GM06990 (cell line): ENCODE results near the gene HMCN1.

ENCODE experiments used
- DNase-seq: peaks from one replicate; pipeline ENCODE4 v3.0.0-alpha.2; 2011; ENCODE audit not compliant: insufficient read length; ENCODE audit errors: extremely low read depth
- H3K27me3 ChIP-seq: replicated peaks from 2 replicates; pipeline ENCODE4 v1.6.0; 2011; ENCODE audit warnings: low read length; ENCODE audit not compliant: control insufficient read depth, insufficient read depth
- H3K36me3 ChIP-seq: 2 replicates; pipeline ENCODE4 v1.5.1; 2011; ENCODE audit warnings: low read length; ENCODE audit not compliant: control insufficient read depth, insufficient read depth
- H3K4me3 ChIP-seq: replicated peaks from 2 replicates; pipeline ENCODE4 v1.5.1; 2011; ENCODE audit warnings: low read depth, mild to moderate bottlenecking, control low read depth, low read length
- TF ChIP-seq, protein P1 (sequence below): IDR thresholded peaks from 2 replicates; pipeline ENCODE4 v1.5.1; 2011; ENCODE audit warnings: low read length, control low read depth, mild to moderate bottlenecking, inconsistent platforms; ENCODE audit not compliant: insufficient read depth, poor library complexity, severe bottlenecking

The HMCN1 gene

DNA sequence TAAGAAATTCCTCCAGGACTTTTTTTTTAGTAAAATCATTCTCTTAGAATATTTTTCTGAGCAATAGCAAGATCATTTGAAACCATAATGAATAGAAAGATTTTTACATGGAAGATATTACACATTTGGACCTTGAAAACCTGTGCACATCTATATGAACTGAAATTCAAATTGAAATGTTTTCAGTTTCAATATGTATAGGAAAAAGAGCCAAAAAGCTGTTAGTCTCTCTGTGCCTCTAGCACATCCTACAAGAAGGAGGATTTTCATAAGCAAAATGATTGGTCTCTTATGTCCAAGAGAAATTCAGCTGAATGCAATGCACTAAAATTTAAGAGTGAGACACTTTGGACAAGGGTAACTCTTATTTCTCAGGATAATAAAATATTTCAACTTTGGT lies 8.2 kb downstream of the HMCN1 start:
- no peak overlapping the region for H3K4me3 ChIP-seq
- TF ChIP-seq, protein P1, sequence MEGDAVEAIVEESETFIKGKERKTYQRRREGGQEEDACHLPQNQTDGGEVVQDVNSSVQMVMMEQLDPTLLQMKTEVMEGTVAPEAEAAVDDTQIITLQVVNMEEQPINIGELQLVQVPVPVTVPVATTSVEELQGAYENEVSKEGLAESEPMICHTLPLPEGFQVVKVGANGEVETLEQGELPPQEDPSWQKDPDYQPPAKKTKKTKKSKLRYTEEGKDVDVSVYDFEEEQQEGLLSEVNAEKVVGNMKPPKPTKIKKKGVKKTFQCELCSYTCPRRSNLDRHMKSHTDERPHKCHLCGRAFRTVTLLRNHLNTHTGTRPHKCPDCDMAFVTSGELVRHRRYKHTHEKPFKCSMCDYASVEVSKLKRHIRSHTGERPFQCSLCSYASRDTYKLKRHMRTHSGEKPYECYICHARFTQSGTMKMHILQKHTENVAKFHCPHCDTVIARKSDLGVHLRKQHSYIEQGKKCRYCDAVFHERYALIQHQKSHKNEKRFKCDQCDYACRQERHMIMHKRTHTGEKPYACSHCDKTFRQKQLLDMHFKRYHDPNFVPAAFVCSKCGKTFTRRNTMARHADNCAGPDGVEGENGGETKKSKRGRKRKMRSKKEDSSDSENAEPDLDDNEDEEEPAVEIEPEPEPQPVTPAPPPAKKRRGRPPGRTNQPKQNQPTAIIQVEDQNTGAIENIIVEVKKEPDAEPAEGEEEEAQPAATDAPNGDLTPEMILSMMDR = no peak
- DNase-seq = no peak
- no peaks in the 10 kb centered on the region for H3K27me3 ChIP-seq
- no peaks in the 10 kb centered on the region for H3K36me3 ChIP-seq

DNA sequence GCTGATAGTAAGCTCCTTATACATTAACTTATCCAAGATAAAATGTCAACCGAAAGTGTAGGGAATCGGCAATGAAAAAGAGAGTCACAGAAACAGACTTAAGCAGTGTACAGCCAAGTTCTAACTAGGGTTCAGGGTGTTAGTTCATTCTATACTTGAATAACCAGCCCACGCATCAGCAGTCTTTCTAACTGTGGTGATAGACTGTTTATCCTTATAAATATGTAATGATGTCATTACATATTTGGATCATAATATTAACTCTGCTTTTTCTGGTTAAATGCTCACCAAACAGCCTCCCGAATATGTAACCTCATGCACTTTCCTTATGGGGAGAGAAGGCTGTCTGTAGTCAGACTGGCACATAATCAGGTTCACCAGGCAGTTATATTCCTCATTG lies 11.0 kb downstream of the HMCN1 start:
- no peak overlapping the region for H3K4me3 ChIP-seq
- DNase-seq = no peak
- H3K36me3 ChIP-seq = no peaks in the 10 kb centered on the region
- H3K27me3 ChIP-seq = no peaks in the 10 kb centered on the region
- TF ChIP-seq, protein P1 = no peak

DNA sequence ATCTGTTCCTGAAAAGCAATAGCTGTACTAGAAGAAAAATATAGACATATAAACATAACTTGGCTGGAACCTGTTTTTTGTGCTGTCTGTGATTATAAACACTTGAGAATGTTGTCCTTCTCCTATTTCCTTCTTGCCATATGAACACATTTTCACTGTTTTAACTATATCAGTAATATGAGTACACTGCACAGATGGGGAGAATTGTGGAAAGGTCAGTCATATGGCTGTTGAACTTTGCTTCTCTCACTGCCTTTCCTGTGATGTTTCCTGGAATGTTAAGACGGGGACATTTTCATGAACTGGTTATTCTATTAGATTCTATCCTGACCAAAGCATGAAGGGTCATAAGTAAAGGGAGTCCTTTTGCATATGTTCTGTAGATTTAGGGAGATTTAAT lies 24.9 kb downstream of the HMCN1 start:
- TF ChIP-seq, protein P1 = no peak
- Histone ChIP-seq H3K27me3 (no peaks in the 10 kb centered on the region), H3K36me3 (no peaks in the 10 kb centered on the region), H3K4me3 (no peak overlapping the region)
- no peak for DNase-seq

DNA sequence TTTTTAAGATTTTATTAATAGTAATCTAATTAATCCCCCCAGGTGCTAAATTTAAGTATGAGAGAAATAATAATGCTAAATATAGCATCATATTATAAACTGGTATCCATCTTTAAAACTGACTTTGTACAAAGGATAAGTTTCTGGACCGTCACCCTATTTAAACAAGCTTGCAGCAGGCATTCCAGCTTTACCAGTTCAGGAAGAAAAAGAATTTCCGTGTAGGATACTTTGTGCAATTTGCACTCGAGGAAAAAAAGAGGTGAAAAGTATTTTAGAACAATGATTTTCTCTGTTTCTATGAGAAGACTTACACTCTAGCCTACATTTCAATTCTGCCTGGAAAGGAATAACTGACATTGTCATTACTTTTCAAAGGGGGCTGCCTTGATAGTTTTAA lies 27.6 kb downstream of the HMCN1 start:
- Histone ChIP-seq H3K4me3 (no peak overlapping the region), H3K36me3 (no peaks in the 10 kb centered on the region), H3K27me3 (no peaks in the 10 kb centered on the region)
- no peak for DNase-seq
- TF ChIP-seq, protein P1 = no peak

DNA sequence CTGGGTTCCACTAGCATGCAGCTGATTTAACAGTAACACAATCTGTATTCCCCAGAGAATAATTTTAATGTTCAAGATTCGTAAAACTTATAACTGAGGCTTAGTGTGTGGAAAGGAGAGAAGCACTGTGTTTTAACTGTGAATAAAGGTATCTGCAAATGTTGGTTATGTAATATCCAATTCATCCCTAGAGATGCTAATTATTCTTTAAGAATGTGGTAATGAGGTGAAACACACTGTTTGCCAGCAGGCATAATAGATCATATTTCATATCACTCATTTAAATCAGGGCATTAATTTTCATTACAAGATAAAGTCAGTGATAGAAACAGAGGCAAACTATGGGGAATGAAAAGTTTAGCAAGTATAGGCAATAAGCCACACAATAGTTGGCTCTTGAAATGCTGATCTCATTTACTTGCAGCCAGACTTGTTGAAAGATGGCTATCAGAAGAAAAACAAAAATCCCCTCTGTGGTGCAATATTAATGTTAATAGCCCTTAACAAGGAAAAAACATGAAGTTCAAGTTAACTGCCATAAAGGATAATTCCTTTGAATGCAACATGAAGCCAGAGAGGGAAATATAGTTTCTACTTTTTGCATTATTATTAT lies 33.4 kb downstream of the HMCN1 start:
- H3K4me3 ChIP-seq = no peak overlapping the region
- no peaks in the 10 kb centered on the region for H3K27me3 ChIP-seq
- TF ChIP-seq, protein P1 = no peak
- H3K36me3 ChIP-seq = no peaks in the 10 kb centered on the region
- DNase-seq = no peak

DNA sequence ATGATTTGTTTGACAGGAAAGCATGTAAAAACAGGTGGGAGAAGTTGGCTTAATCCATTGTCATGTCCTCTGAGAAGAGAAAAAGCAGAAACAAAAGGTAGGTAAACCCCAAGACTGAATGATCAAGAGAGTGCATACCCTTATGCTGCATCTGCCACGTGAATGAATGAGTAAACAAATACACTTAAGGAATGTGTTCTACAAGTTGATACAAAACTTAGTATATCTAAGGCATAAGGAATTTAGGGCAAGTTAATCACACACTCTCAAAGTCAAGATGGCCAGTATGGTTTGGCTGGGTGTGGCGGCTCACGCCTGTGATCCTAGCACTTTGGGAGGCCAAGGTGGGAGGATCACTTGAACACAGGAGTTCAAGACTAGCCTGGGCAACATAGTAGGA lies 34.2 kb downstream of the HMCN1 start:
- no peaks in the 10 kb centered on the region for H3K36me3 ChIP-seq
- no peaks in the 10 kb centered on the region for H3K27me3 ChIP-seq
- H3K4me3 ChIP-seq = no peak overlapping the region
- TF ChIP-seq, protein P1 = no peak
- no peak for DNase-seq
